Peyer's patch (tissue), 4 donors: Measurements from ENCODE around the gene SNRPN. TPM values are rescaled to one million over a fixed set of nuclear protein-coding genes. Genes with fewer than 3 reads are reported as not detected.

Experiments
- DNase-seq, 3 donors: peaks; one replicate each; pipeline ENCODE4 v3.0.0-alpha.2; 2017 to 2019
- H3K27ac ChIP-seq, 4 donors: fragments of 200-600 bp; sonication (generic); one replicate each; pipeline ENCODE4 v1.5.1; 2016 to 2019
- H3K27me3 ChIP-seq, 2 donors: fragments of 200-600 bp; sonication (generic); one replicate each; pipeline ENCODE4 v1.5.1; 2019
- H3K36me3 ChIP-seq, 3 donors: fragments of 200-600 bp; sonication (generic); one replicate each; pipeline ENCODE4 v1.5.1; 2016 to 2019
- H3K4me1 ChIP-seq, 4 donors: fragments of 200-600 bp; sonication (generic); one replicate each; pipeline ENCODE4 v1.5.1; 2016 to 2019
- H3K4me3 ChIP-seq, 4 donors: fragments of 200-600 bp; sonication (generic); 1 replicate in 3 of 4; 2 replicates in 1 of 4; pipeline ENCODE4 v1.5.1; 2016 to 2019; ENCODE audit warnings: mild to moderate bottlenecking in 1 of 4
- H3K9me3 ChIP-seq, 4 donors: fragments of 200-600 bp; sonication (generic); one replicate each; pipeline ENCODE4 v1.5.1; 2016 to 2019; ENCODE audit warnings: mild to moderate bottlenecking in 1 of 4
- CTCF ChIP-seq, 6 experiments: fragments of 450-650 bp in 4 of 6; fragments of 200-600 bp in 2 of 6; sonication (generic) in 1 of 6; IDR thresholded peaks; one replicate each; pipeline ENCODE4 v1.5.1; 2017 to 2019; ENCODE audit warnings: antibody characterized with exemption in 6 of 6, mild to moderate bottlenecking in 3 of 6, moderate library complexity in 1 of 6
- POLR2A ChIP-seq, 2 donors: fragments of 450-650 bp; IDR thresholded peaks; one replicate each; pipeline ENCODE4 v1.5.1; 2017; ENCODE audit warnings: antibody characterized with exemption in 2 of 2, mild to moderate bottlenecking in 2 of 2, moderate library complexity in 2 of 2
- total RNA-seq, 4 donors: library from RNA; depleted of rRNA; stranded (reverse); fragments of >200 nt; gene quantifications; one replicate each; pipeline ENCODE4 v1.1.0, GENCODE V29; 2016

Gene SNRPN
- total RNA-seq, 4 donors from 2014 or later, result 39.4 to 102 (median 50.8) TPM

- H3K36me3 ChIP-seq, result no peaks in the 10 kb centered on the region
- H3K27me3 ChIP-seq, result no peaks in the 10 kb centered on the region
- H3K4me3 ChIP-seq, result no peak overlapping the region
- no peak for DNase-seq
- H3K9me3 ChIP-seq, result no peaks in the 10 kb centered on the region
- H3K27ac ChIP-seq, result no peak overlapping the region
- no peak for TF ChIP-seq POLR2A (IDR thresholded peaks at IDR 0.05)
- TF ChIP-seq CTCF (IDR thresholded peaks at IDR 0.05), result no peak
- no peaks in the 10 kb centered on the region for H3K4me1 ChIP-seq
Measured at GRCh38 chr15:24945711-24946110, 9.1 kb upstream of the SNRPN start.

- TF ChIP-seq CTCF (IDR thresholded peaks at IDR 0.05) (no peak), POLR2A (IDR thresholded peaks at IDR 0.05) (no peak)
- Histone ChIP-seq H3K4me1 (no peaks in the 10 kb centered on the region), H3K27me3 (no peaks in the 10 kb centered on the region), H3K36me3 (no peaks in the 10 kb centered on the region), H3K27ac (no peak overlapping the region), H3K4me3 (no peak overlapping the region), H3K9me3 (no peaks in the 10 kb centered on the region)
- no peak for DNase-seq
Measured at GRCh38 chr15:24948495-24948894, 6.3 kb upstream of the SNRPN start.

GRCh38 chr15:24955531-24955921 lies 739 bp downstream of the SNRPN start:
- Histone ChIP-seq H3K9me3 (no peaks in the 10 kb centered on the region), H3K27me3 (no peaks in the 10 kb centered on the region), H3K36me3 (no peaks in the 10 kb centered on the region), H3K27ac (peak overlapping the region; percentile 80 to 85 (median 82)), H3K4me1 (no peaks in the 10 kb centered on the region), H3K4me3 (peak overlapping the region; percentile 59 to 79 (median 65))
- DNase-seq, result peak in 2 of 3 donors; percentile 51
- TF ChIP-seq CTCF (IDR thresholded peaks at IDR 0.05) (no peak), POLR2A (IDR thresholded peaks at IDR 0.05) (no peak)

- Histone ChIP-seq H3K27me3 (no peaks in the 10 kb centered on the region), H3K36me3 (no peaks in the 10 kb centered on the region), H3K27ac (peak overlapping the region; percentile 80 to 85 (median 82)), H3K4me1 (no peaks in the 10 kb centered on the region), H3K9me3 (no peaks in the 10 kb centered on the region), H3K4me3 (peak overlapping the region; percentile 59 to 79 (median 65))
- DNase-seq, result peak; percentile 71 to 89 (median 79)
- no peak for TF ChIP-seq CTCF (IDR thresholded peaks at IDR 0.05)
- TF ChIP-seq POLR2A (IDR thresholded peaks at IDR 0.05), result no peak
Measured at GRCh38 chr15:24956111-24956838, 1.5 kb downstream of the SNRPN start.

- DNase-seq, result no peak
- Histone ChIP-seq H3K4me1 (no peaks in the 10 kb centered on the region), H3K4me3 (no peak overlapping the region), H3K9me3 (no peaks in the 10 kb centered on the region), H3K27ac (no peak overlapping the region), H3K27me3 (no peaks in the 10 kb centered on the region), H3K36me3 (peaks cover 0 to 9% (median 0%) of the 10 kb centered on the region in 3 donors)
- TF ChIP-seq POLR2A (IDR thresholded peaks at IDR 0.05) (no peak), CTCF (IDR thresholded peaks at IDR 0.05) (no peak)
Measured at GRCh38 chr15:24957691-24958090, 2.9 kb downstream of the SNRPN start.
